ENCODE measurements around the gene PDE4B.

The PDE4B gene

GRCh38 chr1:65757531-65757930 is 35.2 kb upstream of the PDE4B start:
- no peaks in the 10 kb centered on the region for H4K20me1 ChIP-seq (ENCODE audit: insufficient read depth, low read length)
- no peak overlapping the region for H3K4me2 ChIP-seq (ENCODE audit: low read length)
- H3K9me2 ChIP-seq (ENCODE audit: low read depth, low read length): no peaks in the 10 kb centered on the region
- no peaks in the 10 kb centered on the region for H3K27me3 ChIP-seq (ENCODE audit: insufficient read depth, low read length)
- no peaks in the 10 kb centered on the region for H3F3A ChIP-seq (ENCODE audit: insufficient read depth, low read length)
- H3K79me2 ChIP-seq (ENCODE audit: insufficient read depth, low read length): no peaks in the 10 kb centered on the region
- no peaks in the 10 kb centered on the region for H3K9me3 ChIP-seq (ENCODE audit: low read length)
- H3K4me3 ChIP-seq (ENCODE audit: low read depth, low read length, poor library complexity, severe bottlenecking): no peak overlapping the region
- H3K9ac ChIP-seq (ENCODE audit: low read length): no peak overlapping the region
- H3K4me1 ChIP-seq (ENCODE audit: insufficient read depth, low read length, severe bottlenecking): no peaks in the 10 kb centered on the region
- H2AFZ ChIP-seq (ENCODE audit: low read length): no peak overlapping the region
- TF ChIP-seq CTCF (IDR thresholded peaks at IDR 0.05; ENCODE audit: low read length): no peak
- no peak for TF ChIP-seq EZH2 (IDR thresholded peaks at IDR 0.05; ENCODE audit: borderline replicate concordance, low read length)
- no peak overlapping the region for H3K27ac ChIP-seq (ENCODE audit: low read depth, low read length, poor library complexity, severe bottlenecking)
- H3K36me3 ChIP-seq (ENCODE audit: insufficient read depth, low read length): no peaks in the 10 kb centered on the region

- no peaks in the 10 kb centered on the region for H4K20me1 ChIP-seq (ENCODE audit: insufficient read depth, low read length)
- H3K27me3 ChIP-seq (ENCODE audit: insufficient read depth, low read length): no peaks in the 10 kb centered on the region
- H3K9me2 ChIP-seq (ENCODE audit: low read depth, low read length): no peaks in the 10 kb centered on the region
- H3K79me2 ChIP-seq (ENCODE audit: insufficient read depth, low read length): no peaks in the 10 kb centered on the region
- H3F3A ChIP-seq (ENCODE audit: insufficient read depth, low read length): no peaks in the 10 kb centered on the region
- H3K27ac ChIP-seq (ENCODE audit: low read depth, low read length, poor library complexity, severe bottlenecking): no peak overlapping the region
- no peaks in the 10 kb centered on the region for H3K4me1 ChIP-seq (ENCODE audit: insufficient read depth, low read length, severe bottlenecking)
- no peaks in the 10 kb centered on the region for H3K9me3 ChIP-seq (ENCODE audit: low read length)
- no peak for TF ChIP-seq EZH2 (IDR thresholded peaks at IDR 0.05; ENCODE audit: borderline replicate concordance, low read length)
- TF ChIP-seq CTCF (IDR thresholded peaks at IDR 0.05; ENCODE audit: low read length): no peak
- H3K4me2 ChIP-seq (ENCODE audit: low read length): no peak overlapping the region
- no peak overlapping the region for H3K9ac ChIP-seq (ENCODE audit: low read length)
- H3K4me3 ChIP-seq (ENCODE audit: low read depth, low read length, poor library complexity, severe bottlenecking): no peak overlapping the region
- no peaks in the 10 kb centered on the region for H3K36me3 ChIP-seq (ENCODE audit: insufficient read depth, low read length)
- no peak overlapping the region for H2AFZ ChIP-seq (ENCODE audit: low read length)
Measured at GRCh38 chr1:65758128-65758527, 34.6 kb upstream of the PDE4B start.

DNA sequence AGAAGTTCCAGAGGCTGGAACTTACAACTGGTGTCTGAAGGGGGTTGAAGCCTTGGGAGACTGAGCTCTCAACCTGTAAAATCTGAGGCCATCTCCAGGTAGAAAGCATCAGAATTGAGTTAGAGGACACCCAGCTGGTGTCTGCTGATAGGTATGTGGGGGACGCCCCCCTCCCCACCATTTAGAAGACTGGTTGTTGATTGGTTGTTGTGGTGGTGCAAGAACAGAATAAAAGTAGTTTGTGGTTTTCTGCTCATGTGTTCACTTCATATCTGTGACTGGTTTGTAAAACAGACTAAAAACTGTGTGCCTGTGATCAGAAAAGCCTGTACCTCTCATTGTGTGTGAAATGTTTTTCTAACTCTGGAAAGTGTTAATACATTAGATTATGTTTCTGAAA is 33.2 kb upstream of the PDE4B start:
- Histone ChIP-seq H3K9ac (ENCODE audit: low read length) (no peak overlapping the region), H3K27me3 (ENCODE audit: insufficient read depth, low read length) (no peaks in the 10 kb centered on the region), H3K27ac (ENCODE audit: low read depth, low read length, poor library complexity, severe bottlenecking) (no peak overlapping the region), H3K4me3 (ENCODE audit: low read depth, low read length, poor library complexity, severe bottlenecking) (no peak overlapping the region), H2AFZ (ENCODE audit: low read length) (no peak overlapping the region), H4K20me1 (ENCODE audit: insufficient read depth, low read length) (no peaks in the 10 kb centered on the region), H3K4me2 (ENCODE audit: low read length) (no peak overlapping the region), H3K4me1 (ENCODE audit: insufficient read depth, low read length, severe bottlenecking) (no peaks in the 10 kb centered on the region), H3K36me3 (ENCODE audit: insufficient read depth, low read length) (no peaks in the 10 kb centered on the region), H3K79me2 (ENCODE audit: insufficient read depth, low read length) (no peaks in the 10 kb centered on the region), H3F3A (ENCODE audit: insufficient read depth, low read length) (no peaks in the 10 kb centered on the region), H3K9me2 (ENCODE audit: low read depth, low read length) (no peaks in the 10 kb centered on the region), H3K9me3 (ENCODE audit: low read length) (no peaks in the 10 kb centered on the region)
- TF ChIP-seq CTCF (IDR thresholded peaks at IDR 0.05; ENCODE audit: low read length) (no peak), EZH2 (IDR thresholded peaks at IDR 0.05; ENCODE audit: borderline replicate concordance, low read length) (no peak)
